ENCODE measurements around the gene MSMB. TPM values are rescaled to one million over a fixed set of nuclear protein-coding genes. Genes with fewer than 3 reads are reported as not detected.
A peak's percentile ranks its signal among the peaks of the same experiment; 100 is the strongest.

MSMB gene
- total and polyA plus RNA-seq, 9 of the 15 experiments (the other 6 are each of a cell fraction or from before 2014, with no cell fraction given) = 0.21 to 0.60 TPM; not detected in 7

DNA sequence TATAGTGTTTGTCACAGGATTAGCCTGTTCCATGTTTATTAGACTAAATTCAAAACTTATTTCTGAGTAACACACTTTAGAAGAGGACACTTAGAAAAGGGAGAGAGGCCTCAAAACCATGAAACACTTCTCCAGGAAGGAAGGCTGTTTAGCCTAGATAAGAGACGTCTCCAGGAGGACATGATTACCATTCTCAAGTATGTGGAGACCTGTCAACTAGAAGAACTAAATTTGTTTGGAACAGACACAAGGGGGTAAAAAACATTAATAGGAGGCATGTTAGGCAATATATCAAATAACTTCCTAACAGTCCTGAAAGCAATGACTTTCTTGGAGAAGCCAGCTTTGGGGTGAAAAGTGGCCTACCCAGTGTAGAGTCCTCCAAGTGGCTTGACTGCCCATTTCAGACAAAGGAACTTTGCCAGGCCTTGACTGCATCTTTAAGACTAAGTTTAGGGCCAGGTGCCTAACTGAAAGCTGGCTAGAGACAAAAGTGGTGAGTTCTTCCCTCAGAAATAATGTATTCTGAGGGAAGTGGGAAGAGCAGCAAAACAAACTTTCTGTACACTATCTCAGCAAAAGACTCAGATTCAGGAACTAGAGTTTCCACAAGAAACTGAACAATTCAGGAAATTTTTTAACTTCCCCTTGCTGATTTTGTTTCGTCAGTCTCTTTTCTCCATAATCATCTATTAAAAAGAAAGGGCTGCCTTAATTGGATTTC is 27.5 kb downstream of the MSMB start (continued):
- TF ChIP-seq, protein P1, sequence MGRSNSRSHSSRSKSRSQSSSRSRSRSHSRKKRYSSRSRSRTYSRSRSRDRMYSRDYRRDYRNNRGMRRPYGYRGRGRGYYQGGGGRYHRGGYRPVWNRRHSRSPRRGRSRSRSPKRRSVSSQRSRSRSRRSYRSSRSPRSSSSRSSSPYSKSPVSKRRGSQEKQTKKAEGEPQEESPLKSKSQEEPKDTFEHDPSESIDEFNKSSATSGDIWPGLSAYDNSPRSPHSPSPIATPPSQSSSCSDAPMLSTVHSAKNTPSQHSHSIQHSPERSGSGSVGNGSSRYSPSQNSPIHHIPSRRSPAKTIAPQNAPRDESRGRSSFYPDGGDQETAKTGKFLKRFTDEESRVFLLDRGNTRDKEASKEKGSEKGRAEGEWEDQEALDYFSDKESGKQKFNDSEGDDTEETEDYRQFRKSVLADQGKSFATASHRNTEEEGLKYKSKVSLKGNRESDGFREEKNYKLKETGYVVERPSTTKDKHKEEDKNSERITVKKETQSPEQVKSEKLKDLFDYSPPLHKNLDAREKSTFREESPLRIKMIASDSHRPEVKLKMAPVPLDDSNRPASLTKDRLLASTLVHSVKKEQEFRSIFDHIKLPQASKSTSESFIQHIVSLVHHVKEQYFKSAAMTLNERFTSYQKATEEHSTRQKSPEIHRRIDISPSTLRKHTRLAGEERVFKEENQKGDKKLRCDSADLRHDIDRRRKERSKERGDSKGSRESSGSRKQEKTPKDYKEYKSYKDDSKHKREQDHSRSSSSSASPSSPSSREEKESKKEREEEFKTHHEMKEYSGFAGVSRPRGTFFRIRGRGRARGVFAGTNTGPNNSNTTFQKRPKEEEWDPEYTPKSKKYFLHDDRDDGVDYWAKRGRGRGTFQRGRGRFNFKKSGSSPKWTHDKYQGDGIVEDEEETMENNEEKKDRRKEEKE (IDR thresholded peaks at IDR 0.05; ENCODE audit: borderline replicate concordance in 1 of 2, control insufficient read depth in 1 of 2, low read depth in 2 of 2, low read length in 1 of 2) = no peak
- no peak for TF ChIP-seq MTA1 (IDR thresholded peaks at IDR 0.05; ENCODE audit: borderline replicate concordance)

DNA sequence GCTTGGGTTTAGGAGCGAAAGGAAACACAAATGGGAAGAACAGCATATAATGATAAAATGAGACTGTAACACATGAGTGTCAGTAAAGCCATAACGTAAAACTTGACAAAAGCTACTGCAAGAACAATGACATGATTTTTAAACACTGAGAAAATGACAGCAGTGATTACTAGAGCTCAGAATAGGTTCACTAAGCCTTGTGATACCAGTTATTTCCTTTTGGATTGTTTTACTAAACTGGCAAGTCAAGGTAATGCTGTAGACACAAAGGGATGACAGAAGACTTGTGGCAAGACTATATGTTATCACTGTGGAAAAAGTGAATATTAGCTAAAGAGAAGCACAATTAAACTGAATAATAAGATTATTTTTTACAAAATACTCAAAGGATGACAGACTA is 28.3 kb downstream of the MSMB start:
- no peak for DNase-seq (ENCODE audit: extremely low read depth in 1 of 4, low spot score in 3 of 4)
- H3K36me3 ChIP-seq (ENCODE audit: control insufficient read depth, insufficient read depth, low read length) = peaks cover 76% of the 10 kb centered on the region
- ChIA-PET POLR2A (interaction anchor here (1.2 to 11.8 kb wide), 3 partner anchors 10 to 23 kb away, joined by 3 to 136 read pairs (median 37); no protein-coding TSS in a partner anchor), CTCF (ENCODE audit: low intra/inter-chr PET ratio) (no interaction called here)
- no peaks in the 10 kb centered on the region for H3K9me3 ChIP-seq (replicated peaks; ENCODE audit: control insufficient read depth, insufficient read depth, low read depth, low read length)
- peaks cover 24 to 50% of the 10 kb centered on the region in 2 experiments for H3K4me1 ChIP-seq (replicated peaks in 1 of 2; ENCODE audit: control insufficient read depth in 2 of 2, insufficient read depth in 2 of 2, low read length in 2 of 2)
- H2AFZ ChIP-seq (ENCODE audit: low read depth, low read length) = no peak overlapping the region
- BruUV-seq (replicated peaks) = no TSS peak
- H3K4me3 ChIP-seq = peak overlapping the region; percentile 13; the same call in 1 of the 2 replicates
- ATAC-seq = no peak
- in situ Hi-C loops (cut with MboI) = no loop called here
- intact Hi-C loops (cut with micrococcal nuclease) = loop anchor here (2.0 kb wide), 1 partner anchor 17 kb away; no protein-coding TSS in a partner anchor
- peaks cover 19% of the 10 kb centered on the region for H4K20me1 ChIP-seq (replicated peaks; ENCODE audit: control insufficient read depth, insufficient read depth, low read length)
- H3K9me1 ChIP-seq (ENCODE audit: control insufficient read depth, insufficient read depth, low read length) = no peaks in the 10 kb centered on the region
- peak overlapping the region in 1 of 2 experiments; percentile 76; a peak in 2 of 4 replicates for H3K9ac ChIP-seq (ENCODE audit: insufficient read depth in 1 of 2, low read depth in 2 of 2, low read length in 2 of 2)
- H3K27me3 ChIP-seq (ENCODE audit: control insufficient read depth in 2 of 2, insufficient read depth in 2 of 2, low read length in 2 of 2) = no peaks in the 10 kb centered on the region
- FAIRE-seq = no peak
- peak overlapping the region; percentile 87 for H3K4me2 ChIP-seq (ENCODE audit: insufficient read depth, low read length)
- peak overlapping the region; percentile 83 for H3K27ac ChIP-seq (ENCODE audit: extremely low read depth, low read depth, low read length)
- H3K79me2 ChIP-seq (ENCODE audit: control insufficient read depth, insufficient read depth, low read length) = peaks cover 96% of the 10 kb centered on the region
- WGBS (ENCODE audit: insufficient coverage, low coverage, missing lambda C conversion rate) = 81% methylated on average over 2 of the region's 2 CpGs
- TF ChIP-seq CCNT2 (IDR thresholded peaks at IDR 0.05; ENCODE audit: borderline replicate concordance, extremely low read depth, insufficient read length, low read depth, low read length) (no peak), ZNF668 (CRISPR knock-in tag; IDR thresholded peaks at IDR 0.05) (0 out of 2 replicates have a peak, but pooled peaks have one; percentile 25), SIN3B (IDR thresholded peaks at IDR 0.05; ENCODE audit: low read depth) (no peak), ELF2 (CRISPR knock-in tag; IDR thresholded peaks at IDR 0.05) (0 out of 2 replicates have a peak, but pooled peaks have one; percentile 16), ZNF318 (IDR thresholded peaks at IDR 0.05; ENCODE audit: borderline replicate concordance in 1 of 2, low read depth in 1 of 2) (0 out of 4 replicates have a peak, but pooled peaks of 1 of the 2 experiments have one; percentile 15)
